Measurements from ENCODE around the gene GTF2F2.

DNA sequence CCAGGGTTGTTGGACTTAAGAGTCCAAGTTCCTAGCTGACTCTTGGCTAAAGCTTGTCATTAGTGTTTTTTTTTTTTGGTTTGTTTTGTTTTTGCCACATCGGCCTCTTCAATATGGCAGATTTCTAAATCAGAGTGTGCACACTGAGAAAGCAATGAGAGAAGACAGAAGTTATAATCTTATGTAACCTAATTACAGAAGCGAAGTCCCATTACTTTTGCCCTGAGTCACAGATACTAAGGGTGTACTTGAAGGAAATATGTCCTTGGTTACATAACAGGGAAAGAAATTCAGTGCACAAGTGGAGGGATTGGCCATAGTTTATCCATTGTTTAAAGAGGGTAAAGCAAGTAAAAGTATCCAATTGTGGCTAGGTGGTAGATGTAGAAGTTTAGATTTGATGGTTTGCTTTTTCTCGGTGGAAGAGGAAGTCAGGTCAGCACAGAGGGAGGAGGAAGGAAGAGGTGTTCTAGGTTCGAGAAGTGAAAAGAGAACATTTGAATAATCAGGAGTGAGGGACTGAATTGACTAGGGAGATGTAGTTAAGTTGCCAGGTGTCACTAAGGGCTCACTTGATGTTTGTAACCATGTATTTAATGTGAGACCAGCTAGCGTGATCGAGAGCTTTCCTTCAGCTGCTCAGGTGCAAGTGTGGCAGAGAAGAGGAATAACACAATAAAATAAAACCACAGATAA, 12.2 kb downstream of the GTF2F2 start:
- no peak for TF ChIP-seq CTCF (IDR thresholded peaks at IDR 0.05; ENCODE audit: insufficient read depth, low read length)
- TF ChIP-seq POLR2AphosphoS5 (IDR thresholded peaks at IDR 0.05; ENCODE audit: low read depth): no peak
- no peak for TF ChIP-seq REST (IDR thresholded peaks at IDR 0.05; ENCODE audit: insufficient replicate concordance, low read depth)
